ENCODE results near the gene KAZN.

KAZN gene

DNA sequence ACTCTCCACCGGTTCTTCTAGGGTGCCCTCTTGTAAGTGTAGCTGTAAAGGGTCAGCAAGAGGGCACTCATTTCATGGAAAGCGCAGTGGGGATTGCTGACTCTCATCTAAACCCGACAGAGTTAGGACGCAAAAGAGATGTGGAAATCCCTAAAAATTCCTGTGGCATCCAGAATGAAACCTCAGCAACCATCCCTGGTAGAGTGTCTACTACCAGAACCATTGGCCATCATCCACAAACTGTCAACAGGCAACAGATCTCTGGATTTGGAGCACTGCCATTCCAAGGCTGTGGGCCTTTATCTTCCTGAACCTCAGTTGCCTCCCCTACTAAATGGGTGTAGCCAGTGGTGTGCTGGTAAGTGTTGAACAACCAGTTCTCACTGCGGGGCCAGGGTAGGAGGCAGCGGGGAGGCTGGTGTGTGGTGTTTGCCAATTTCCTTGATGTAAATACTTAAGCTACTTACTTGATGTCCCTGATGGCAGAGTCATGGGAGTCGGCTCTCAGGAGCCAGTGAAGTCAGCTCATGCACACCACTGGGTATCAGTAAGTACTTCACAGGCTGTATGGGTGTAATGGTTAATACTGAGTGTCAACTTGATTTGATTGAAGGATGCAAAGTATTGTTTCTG, 195.8 kb downstream of the KAZN start:
- DNase-seq (ENCODE audit: low read depth in 3 of 3) = no peak

DNA sequence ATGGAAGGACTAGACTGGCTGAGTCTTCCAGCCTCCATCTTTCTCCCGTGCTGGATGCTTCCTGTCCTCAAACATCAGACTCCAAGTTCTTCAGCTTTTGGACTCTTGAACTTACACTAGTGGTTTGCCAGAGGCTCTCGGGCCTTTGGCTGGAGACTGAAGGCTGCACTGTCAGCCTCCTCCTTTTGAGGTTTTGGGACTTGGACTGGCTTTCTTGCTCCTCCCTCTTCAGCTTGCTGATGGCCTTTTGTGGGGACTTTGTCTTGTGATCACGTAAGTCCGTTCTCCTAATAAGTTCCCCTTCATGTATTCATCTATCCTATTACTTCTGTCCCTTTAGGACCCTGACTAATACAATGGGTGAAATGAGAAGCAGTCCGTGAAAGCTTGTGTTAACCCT, 196.4 kb downstream of the KAZN start:
- no peak for DNase-seq (ENCODE audit: low read depth in 3 of 3)

DNA sequence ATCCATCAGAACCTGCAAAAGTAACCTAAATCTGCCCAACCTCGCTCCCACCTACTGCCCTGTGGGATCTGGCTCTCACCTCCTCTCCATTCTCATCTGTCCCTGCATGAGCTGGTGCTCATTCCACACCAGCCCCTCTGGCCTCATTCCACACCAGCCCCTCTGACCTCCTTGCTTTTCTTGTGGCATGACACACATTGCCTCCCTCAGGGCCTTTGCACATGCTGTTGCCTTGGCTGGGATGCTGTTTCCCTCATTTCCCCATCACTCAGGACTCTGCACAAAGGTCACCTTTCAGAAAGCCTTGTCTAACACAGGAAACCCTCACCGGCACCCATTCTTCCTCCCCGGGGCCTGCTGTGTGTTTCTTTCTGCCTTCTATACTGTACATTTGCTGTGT, 197.1 kb downstream of the KAZN start:
- no peak for DNase-seq (ENCODE audit: low read depth in 3 of 3)

DNA sequence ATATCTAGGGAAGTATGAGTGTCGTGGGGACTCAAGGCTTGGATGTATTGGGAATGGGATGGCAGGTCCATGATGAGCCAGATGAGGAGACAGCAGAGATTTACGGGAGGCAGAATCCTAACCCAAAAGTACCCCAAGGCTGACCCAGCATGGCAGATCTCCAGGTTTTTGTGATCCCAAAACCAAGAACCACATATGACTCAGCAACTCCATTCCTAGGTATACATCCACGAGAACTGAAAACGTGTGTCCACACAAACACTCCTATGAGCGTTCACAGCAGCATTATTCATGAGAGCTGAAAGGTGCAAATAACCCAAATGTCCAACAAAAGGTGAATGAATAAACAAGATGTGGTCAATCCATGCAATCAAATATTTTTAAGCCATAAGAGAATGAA, 201.5 kb downstream of the KAZN start:
- no peak for DNase-seq (ENCODE audit: low read depth in 3 of 3)

DNA sequence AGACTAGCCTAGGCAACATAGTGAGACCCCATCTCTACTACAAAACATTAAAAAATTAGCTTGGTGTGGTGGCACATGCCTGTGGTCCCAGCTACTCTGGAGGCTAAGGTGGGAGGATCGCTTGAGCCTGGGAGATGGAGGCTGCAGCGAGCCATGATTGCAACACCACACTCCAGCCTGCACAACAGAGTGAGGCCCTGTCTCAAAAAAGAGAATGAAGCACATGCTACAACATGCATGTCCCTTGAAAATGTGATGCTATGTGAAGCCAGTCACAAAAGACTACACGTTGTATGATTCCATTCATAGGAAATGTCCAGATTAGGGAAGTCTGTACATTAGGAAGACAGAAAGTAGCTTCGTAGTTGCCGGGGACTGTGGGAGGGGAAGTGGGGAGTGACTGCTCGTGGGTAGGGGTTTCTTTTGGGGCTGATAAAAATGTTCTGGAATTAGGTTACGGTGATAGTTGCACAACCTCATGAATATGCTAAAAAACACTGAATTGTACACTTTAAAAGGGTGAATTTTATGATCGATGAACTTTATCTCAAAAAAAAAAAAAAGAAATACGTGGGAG, 202.1 kb downstream of the KAZN start:
- no peak for DNase-seq (ENCODE audit: low read depth in 3 of 3)

DNA sequence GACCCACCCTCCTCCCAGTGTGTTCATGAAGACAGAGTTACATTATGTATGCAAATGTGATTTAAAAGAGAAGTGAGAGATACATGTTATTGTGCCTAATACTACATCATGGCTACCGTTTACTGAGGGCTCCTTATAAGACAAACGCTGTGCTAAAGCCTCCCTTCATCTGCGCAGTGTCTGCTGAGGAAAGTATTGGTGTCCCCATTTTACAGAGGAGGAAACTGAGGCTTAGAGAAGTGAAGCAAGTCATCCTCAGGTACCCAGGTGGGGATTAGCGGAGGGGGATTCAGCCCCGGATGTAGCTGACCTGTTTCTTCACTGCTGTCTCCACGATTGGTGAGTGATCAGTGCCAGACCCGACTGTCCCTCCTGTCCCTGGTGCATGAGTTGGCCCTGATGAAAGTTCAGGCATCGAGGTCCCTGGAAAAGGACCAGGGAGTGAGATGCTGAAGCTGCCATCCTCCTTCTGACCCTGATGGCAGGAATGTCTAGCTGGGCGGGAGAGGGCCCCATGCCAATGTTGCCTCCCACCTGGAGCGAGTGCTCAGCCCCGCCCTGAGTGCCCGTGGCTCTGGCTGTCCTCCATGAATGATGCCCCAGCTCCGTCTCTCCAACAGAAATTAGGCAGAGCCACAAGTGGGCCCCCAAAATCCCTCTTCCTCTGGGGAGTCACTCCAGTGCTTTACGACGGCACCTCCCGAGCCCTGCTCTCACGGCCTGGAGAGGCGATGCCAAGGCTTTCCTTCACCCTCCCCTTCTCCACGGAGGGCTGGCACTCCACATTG, 204.7 kb downstream of the KAZN start:
- DNase-seq (ENCODE audit: low read depth in 3 of 3) = no peak

DNA sequence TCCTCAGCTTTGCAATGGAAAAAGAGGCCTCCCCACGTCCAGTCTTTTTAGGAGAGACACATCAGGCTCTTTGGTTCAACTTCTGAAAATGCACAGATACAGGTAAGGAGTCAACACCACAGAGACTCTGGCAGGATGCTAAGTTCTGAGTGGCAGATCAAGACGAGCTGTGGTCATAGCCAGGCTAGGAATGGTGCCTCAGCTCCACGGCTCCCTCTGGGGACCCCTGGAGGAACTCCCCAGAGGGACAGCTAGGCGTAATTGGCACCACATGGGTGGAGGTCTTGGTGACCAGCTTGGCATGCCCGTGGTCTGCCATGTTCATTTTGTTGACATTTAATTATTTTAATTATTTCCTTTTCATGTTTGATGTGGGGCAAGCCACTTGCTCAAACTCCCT, 206.1 kb downstream of the KAZN start:
- no peak for DNase-seq (ENCODE audit: low read depth in 3 of 3)

DNA sequence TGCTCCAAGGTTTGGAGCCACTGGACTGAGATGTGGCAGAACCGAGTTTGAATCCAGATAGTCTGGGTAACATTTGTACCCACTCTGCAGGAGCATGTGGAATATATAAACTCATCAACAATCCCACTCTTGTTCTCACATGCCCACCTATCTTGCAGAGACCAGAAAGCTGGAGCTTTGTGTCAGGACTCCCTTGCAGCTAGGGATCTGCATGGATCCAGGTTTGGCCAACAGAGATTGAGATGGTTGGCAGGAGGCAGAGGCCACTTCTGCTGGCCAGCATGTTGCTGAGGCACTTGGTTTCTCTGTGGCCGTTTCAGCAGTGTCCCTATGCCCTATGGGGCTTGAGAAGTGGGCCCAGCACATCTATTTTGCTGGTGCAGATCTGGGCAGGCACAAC, 208.3 kb downstream of the KAZN start:
- no peak for DNase-seq (ENCODE audit: low read depth in 3 of 3)

DNA sequence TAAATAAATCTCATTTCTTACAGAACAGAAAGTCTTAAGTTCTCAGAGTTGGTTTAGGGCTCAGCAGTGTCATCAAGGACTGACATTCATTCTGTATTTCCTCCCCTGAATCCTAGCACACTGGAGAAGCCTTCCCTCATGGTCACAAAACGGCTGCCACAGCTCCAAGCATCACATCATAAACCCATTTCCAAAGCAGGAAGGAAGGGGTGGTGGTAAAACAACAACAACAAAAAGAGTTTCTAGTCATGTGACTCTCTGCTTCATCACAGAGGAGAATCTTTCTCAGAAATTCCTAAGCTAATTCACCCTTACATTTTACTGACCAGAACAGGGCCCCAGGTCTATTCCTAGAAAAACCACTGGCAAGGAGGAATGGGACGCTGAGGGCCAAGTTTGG, 210.3 kb downstream of the KAZN start:
- DNase-seq (ENCODE audit: low read depth in 3 of 3) = no peak

DNA sequence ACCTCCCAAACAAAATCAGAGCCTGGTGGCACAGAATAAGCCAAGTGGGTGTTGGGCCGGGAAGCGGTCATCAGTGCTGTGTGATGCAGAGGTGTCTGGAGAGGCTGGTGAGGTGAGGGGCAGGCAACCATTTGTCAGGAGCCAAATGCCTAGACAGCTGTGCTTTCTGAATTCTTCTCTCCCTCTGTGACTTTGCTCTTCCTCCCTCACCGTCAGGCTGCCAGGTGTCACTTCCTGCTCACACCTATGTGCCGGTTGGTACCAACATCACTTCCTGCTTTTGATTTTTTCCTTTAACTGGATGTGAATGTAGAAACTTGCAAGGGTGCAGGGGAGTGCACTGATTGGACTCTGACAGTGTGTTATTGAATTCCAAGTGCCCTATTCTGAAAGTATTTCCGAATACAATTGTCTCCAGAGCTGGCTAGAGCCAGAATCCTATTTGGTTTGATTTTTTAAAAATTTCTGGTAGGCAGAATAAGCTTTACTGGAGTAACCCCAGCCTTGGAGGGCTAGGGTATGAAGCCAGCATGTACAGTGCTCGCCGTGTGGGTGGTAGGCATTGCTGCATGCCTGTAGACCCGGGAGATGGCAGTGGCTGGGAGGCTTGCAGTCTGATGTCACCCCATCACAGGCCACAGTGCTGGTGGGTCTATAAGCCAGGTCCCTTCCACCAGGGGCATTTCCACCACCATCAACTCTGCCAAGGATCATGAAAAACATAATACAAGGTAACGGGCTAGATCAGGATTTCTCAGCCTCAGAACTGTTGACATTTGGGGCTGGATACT, 210.9 kb downstream of the KAZN start:
- no peak for DNase-seq (ENCODE audit: low read depth in 3 of 3)

DNA sequence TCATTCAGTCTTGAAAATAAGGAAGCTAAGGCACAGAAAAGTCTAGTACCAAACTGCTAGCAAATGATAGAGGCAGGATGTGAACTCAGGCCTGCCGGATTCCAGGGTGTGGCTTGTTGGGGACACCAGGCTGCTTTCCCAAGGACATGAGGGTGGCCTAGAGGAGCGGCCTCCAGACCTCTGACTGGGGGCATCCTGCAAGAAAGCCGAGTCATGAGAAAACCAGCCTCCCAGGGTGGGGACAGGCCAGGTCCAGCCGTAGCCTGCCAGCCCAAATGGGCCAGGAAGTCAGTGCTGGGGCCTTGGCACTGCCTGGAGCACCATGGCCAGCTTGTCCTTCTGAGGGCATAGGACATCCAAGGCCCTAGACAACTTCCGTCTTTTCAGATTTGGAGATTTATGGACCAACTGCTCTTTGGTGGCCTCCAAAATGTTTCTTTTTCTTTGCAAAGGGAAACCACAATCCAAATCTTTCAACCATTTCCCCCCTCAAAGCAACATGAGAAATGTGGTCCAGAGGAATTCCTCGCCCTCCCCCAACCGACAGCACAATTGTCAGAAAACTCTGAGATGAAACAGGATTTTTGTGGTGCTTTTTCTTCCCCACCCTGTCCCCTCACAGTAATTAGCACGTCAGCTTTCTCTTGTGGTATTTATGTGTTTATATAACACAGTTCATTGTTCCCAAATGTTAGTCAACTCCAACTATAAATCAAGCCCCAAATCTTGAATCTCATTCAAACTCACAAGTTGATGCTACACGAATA, 212.3 kb downstream of the KAZN start:
- no peak for DNase-seq (ENCODE audit: low read depth in 3 of 3)

DNA sequence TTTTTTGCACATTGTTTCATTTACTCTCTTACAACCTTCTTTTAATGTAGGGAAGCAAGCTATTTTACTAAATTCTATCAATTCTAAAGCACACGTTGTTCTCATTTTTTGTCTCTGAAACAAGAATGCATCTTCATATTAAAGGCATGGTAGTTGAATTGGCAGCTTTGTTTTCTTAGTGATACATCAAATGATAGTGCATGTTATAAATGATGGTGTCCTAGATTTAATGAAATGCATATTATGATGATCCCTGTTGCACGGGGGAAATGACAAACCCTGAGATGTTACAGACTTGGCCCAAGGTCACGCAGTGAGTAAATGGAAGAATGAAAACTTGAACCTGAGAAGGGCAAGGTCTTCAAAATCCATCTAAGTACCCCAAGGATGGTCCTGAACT, 213.1 kb downstream of the KAZN start:
- no peak for DNase-seq (ENCODE audit: low read depth in 3 of 3)

DNA sequence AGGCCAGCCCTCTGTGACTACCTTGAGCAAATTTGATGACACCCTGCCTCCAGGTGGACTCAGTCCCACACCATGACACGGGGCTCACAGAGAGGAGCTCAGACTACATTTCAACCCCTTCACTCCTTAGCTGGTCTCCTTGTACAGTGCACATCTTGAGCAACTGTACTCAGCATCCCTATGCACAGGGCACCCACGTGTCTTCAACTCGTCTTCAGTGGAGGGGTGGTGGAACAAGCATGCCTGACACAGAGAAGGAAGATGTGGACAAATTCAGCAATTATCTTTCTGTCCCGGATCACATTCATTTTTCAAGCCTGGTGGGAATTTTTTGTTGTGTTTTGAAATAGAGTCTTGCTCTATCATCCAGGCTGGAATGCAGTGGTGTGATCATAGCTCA, 213.7 kb downstream of the KAZN start:
- no peak for DNase-seq (ENCODE audit: low read depth in 3 of 3)

DNA sequence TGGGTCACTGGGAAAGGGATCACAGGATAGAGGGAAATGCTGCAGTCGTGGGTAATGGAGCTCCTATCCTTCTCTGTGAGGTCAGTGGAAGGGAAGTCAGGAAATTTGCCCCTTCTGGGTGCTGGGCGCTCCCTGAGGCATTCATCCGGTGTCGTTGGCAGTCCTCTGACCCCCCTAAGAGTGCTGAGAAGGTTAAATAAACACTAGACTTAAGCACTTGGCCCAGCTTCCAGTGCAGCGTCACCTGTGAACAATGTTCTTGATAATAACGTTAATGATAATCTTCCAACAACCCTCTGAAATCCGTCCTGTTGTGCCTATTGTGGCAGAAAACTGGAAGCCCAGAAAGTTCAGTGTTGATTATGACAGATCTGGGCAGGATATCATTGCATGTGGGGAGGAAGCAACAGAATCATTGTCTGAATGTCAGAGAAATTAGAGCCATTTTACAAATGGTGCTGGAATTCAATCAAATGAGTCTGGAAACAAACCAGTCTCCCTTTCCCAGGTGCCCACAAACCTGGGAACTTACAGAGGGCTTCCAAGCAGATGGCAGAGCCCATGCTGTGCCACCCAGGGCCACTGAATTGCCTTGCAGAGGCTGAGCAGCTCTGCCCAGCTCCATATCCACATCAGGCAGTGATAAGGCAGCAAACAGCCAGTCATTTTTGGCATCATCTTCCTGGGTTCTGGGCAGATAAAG, 216.8 kb downstream of the KAZN start:
- no peak for DNase-seq (ENCODE audit: low read depth in 3 of 3)

DNA sequence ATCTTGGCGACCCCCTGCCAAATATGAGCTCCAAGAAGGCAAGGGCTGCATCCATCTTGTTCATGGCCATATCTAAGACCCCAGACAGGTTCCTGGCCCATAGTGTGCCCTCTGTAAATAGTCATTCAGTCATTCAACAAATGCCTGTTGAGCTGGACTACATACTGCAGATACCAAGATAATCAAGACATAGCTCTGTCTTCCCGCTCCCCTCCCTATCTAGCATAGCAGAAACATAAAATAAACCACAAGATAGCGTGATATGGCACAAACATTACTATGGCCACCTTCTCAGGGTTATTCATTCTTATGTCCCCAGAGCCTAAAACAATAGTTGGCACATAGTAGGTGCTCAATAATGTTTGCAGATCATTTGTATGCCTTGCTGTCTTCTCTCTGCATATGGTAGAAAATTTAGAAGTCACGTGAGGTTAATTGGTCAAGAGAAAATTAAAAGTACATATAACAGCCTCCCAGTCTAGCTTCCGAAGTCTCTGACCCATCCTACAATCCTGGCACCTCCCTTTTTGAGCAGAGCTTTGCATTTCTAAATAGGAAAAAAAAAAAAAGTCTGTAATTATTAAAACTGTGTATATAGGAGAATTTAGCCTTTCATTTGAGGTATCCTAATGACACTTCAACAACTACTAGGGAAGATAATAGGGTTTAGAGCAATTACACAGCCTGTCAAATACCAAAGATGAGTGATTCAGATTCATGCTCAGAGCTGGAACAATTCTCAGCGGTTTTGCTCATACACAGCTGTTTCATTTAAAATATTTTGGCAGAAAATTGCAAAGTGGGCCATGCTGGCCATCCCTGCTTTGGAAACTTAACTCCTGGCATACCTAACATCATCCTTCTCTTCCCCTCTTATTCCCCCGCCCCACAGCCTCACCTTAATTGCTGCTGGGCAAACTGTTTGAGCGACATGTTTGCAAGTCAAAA, 219.0 kb downstream of the KAZN start:
- no peak for DNase-seq (ENCODE audit: low read depth in 3 of 3)

DNA sequence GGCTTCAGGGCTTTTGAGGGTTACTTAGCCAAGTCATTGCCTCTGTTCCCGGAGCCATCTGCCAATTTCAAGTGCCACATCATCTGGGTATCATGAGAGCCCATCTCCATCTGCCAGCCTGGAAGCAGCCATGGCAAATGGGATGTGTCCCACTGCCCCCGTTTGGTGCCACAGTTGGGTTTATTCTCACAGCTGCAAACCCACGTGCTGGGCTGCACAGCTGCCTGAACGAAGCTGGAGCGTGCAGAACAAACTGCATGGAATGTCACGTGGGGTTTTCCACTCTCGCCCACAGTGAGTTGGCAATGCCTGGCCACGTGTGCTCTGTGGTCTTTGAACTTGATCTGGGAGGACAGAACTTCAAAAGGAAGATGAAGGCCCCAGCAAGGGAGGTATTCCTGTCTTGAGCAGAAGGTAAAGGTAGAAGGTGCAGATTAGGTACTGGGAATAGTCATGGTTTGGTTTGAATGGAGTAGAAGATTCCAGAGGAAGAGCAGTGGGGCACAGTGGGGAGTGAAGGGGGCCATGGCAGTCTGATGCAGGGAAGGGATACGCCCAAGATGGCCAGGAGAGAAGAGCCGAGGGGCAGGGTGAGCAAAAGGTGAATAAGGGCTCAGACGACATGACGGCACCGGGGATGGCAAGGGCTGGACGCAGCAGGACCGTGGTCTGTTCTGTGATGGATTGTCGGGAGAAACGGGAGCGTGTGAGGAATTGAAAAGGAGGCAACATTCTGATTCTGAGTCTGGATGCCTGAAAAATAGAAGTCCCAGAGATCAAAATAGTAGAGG, 222.0 kb downstream of the KAZN start:
- DNase-seq (ENCODE audit: low read depth in 3 of 3) = no peak

DNA sequence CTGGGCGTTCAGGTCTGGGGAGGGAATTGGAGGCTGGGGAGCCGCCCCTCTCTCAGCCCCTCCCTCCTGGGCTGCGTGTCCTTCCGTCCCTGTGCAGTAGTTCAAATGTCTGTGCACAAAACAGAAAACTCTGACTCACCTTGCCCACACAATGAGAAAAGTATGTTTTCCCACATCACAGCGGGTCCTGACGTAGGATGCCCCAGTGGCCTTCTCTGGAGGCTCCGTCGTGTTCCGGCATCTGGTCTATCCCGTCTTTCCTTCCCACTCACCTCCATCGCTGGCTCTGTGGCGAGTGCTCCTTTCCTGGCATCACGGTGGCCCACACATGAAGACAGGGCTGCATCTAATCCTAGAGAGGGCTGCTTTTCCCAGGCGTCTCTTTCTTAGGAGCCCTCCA, 224.0 kb downstream of the KAZN start:
- no peak for DNase-seq (ENCODE audit: low read depth in 3 of 3)

DNA sequence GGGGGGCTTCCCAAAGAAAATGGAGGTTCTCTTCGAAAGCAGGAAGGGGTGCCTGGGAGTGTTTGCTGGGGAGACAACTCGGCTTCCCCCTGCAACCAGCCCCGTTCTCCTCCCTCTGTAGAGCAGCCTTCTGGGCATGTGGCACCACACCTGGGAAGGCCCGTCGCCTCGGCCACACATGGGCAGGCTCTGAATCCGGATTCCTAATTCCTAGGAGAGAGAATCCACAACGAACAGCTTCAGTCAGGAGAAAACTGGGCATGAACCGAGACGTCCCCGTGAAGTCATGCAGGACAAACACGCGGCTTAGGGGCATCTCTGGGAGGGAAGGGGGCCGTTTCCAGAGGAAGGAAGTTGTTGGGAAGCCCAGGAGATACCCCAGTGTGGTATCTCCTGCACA, 224.5 kb downstream of the KAZN start:
- no peak for DNase-seq (ENCODE audit: low read depth in 3 of 3)

DNA sequence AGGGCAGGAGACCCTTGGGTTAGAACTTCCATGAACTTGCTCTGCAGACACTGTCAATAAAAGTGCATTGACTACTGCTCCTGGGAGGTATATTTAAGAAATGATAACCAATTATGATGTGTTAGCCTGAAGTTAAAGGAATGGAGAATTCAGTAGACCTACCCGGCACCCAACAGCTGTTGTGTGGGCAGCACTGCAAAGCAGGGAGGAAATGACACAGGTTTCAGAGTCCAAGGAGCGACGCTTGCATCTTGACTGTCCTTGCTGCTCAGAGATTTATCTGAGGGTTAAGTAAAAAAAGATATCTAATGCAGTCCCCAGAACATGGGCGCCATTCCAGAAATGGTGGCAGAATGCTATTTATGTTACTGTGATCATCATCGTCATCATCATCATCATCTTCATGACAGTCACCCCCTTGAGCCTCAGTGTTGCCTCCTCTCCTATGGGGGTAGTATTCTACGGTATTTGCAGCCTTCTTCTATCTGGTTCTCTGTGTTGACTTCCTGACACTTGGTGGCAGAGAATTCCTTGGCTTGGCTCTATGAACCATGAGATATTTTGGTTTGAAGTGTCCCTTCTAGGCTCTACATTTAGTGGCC, 225.9 kb downstream of the KAZN start:
- DNase-seq (ENCODE audit: low read depth in 3 of 3) = no peak

Data from stimulated activated CD4-positive, alpha-beta T cell treated with anti-CD3 and anti-CD28 coated beads, TNF-alpha, amount 100 ng/mL, for 24 hours (primary cell).